Medulla oblongata (tissue), 1 donor: Measurements from ENCODE around the gene VPS45.

ENCODE experiments used
- DNase-seq: peaks from one replicate; pipeline ENCODE4 v3.0.0-alpha.2; 2015; ENCODE audit errors: extremely low spot score

Gene VPS45

GRCh38 chr1:150187560-150187931 lies 120.0 kb downstream of the VPS45 start:
- no peak for DNase-seq

DNA sequence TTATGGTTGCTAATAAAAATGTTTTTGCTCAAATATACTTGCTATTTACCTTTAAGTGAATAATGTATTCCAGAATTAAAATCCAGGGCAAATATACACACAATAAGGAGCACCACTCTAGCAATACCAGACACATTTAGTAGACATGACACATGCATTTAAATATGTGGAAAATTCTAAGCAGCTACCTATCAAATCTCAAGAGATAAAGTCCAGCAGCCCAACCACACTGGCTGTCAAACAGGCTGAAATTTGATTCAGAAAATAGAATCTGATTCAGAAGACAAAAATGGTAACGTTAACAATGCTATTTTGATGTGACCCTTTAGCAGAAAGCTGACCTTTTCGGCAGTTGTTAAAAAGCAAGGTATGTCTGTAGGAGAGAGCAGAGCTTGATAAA lies 124.4 kb downstream of the VPS45 start:
- no peak for DNase-seq

DNA sequence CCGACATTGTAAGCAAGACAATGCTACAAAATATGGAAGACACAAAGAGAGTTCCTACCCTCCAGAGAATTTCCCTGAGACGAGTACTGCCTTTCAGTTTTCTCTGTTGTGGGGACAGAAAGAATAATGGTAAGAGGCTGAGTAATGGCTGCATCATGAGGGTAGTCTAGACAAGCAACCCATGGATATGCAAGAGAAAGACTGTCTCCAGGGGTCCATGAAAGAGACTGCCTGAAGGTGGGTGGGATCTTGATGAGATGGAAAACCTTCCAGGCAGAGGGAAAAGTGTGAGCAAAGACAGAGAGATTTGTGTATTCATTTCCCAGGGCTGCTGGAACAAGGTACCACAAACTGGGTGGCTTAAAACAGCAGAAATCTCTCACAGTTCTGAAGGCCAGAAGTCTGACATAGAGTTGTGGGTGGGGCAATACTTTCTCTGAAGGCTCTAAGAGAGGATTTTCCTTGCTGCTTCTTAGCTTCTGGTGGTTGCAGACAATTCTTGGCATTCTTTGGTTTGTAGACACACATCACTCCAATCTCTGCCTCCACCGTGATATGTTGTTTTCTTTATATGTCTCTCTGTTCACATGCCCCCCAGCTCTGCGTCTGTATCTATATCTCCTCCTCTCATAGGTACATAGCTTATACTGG lies 126.9 kb downstream of the VPS45 start:
- DNase-seq = no peak
